Neural progenitor cell (in vitro differentiated cells): ENCODE results near the gene CMTR1. TPM values are rescaled to one million over a fixed set of nuclear protein-coding genes. Genes with fewer than 3 reads are reported as not detected.

Experiments
- DNase-seq: peaks from one replicate; pipeline ENCODE4 v3.0.0-alpha.2; 2016; ENCODE audit warnings: low spot score
- H2AFZ ChIP-seq: fragments of 200-600 bp; sonication (generic); replicated peaks from 2 replicates; pipeline ENCODE4 v1.6.1; 2016; ENCODE audit warnings: antibody characterized with exemption
- H3F3A ChIP-seq: fragments of 200-600 bp; sonication (generic); 2 replicates; pipeline ENCODE4 v1.6.1; 2016; ENCODE audit warnings: antibody characterized with exemption, low read depth
- H3K27ac ChIP-seq: fragments of 200-600 bp; sonication (generic); 2 replicates; pipeline ENCODE4 v1.5.1; 2016; ENCODE audit warnings: mild to moderate bottlenecking
- H3K27me3 ChIP-seq: fragments of 200-600 bp; sonication (generic); 2 replicates; pipeline ENCODE4 v1.6.1; 2016; ENCODE audit warnings: mild to moderate bottlenecking, moderate library complexity
- H3K36me3 ChIP-seq: fragments of 200-600 bp; sonication (generic); 2 replicates; pipeline ENCODE4 v1.5.1; 2016
- H3K4me1 ChIP-seq: fragments of 200-600 bp; sonication (generic); 2 replicates; pipeline ENCODE4 v1.6.1; 2016; ENCODE audit warnings: mixed run types
- H3K4me2 ChIP-seq: fragments of 200-600 bp; sonication (generic); 2 replicates; pipeline ENCODE4 v1.6.1; 2016
- H3K4me3 ChIP-seq: fragments of 200-600 bp; sonication (generic); 2 replicates; pipeline ENCODE4 v1.5.1; 2016
- H3K79me2 ChIP-seq: fragments of 200-600 bp; sonication (generic); 2 replicates; pipeline ENCODE4 v1.6.1; 2016; ENCODE audit warnings: low read depth
- H3K9ac ChIP-seq: fragments of 200-600 bp; sonication (generic); 2 replicates; pipeline ENCODE4 v1.6.1; 2016
- H3K9me3 ChIP-seq: fragments of 200-600 bp; sonication (generic); 2 replicates; pipeline ENCODE4 v1.5.1; 2016; ENCODE audit warnings: low read depth
- H4K20me1 ChIP-seq: fragments of 200-600 bp; sonication (generic); 2 replicates; pipeline ENCODE4 v1.6.1; 2016; ENCODE audit warnings: low read depth
- H3K27ac Mint-ChIP-seq: 3 replicates; pipeline ENCODE4 v1.8.0; 2021; ENCODE audit warnings: mixed read lengths
- H3K27me3 Mint-ChIP-seq: 2 replicates; pipeline ENCODE4 v1.8.0; 2022; ENCODE audit warnings: low read depth, mild to moderate bottlenecking, inconsistent platforms, moderate library complexity, mixed read lengths; ENCODE audit not compliant: insufficient read depth
- H3K36me3 Mint-ChIP-seq: 3 replicates; pipeline ENCODE4 v1.8.0; 2021; ENCODE audit warnings: mixed read lengths
- H3K4me1 Mint-ChIP-seq: 3 replicates; pipeline ENCODE4 v1.8.0; 2021; ENCODE audit warnings: mixed read lengths
- H3K4me3 Mint-ChIP-seq: 3 replicates; pipeline ENCODE4 v1.8.0; 2021; ENCODE audit warnings: mild to moderate bottlenecking, moderate library complexity, mixed read lengths
- H3K9me3 Mint-ChIP-seq: 3 replicates; pipeline ENCODE4 v1.8.0; 2020; ENCODE audit warnings: mixed read lengths
- CTCF ChIP-seq: fragments of 200-600 bp; sonication (generic); IDR thresholded peaks from 2 replicates; pipeline ENCODE4 v1.5.1; 2017; ENCODE audit warnings: antibody characterized with exemption, mild to moderate bottlenecking
- EZH2 ChIP-seq: fragments of 200-600 bp; sonication (generic); IDR thresholded peaks from 2 replicates; pipeline ENCODE4 v1.6.1; 2017; ENCODE audit warnings: antibody characterized with exemption, mild to moderate bottlenecking, moderate library complexity
- EZH2phosphoT487 ChIP-seq: fragments of 200-600 bp; sonication (generic); IDR thresholded peaks from 2 replicates; pipeline ENCODE4 v1.6.1; 2017; ENCODE audit warnings: antibody characterized with exemption
- total RNA-seq: library from RNA; depleted of rRNA; stranded (reverse); fragments of >200 nt; gene quantifications from 2 replicates; pipeline ENCODE4 v1.2.3, GENCODE V29; 2015; ENCODE audit warnings: low replicate concordance

CMTR1 gene
- total RNA-seq, 1 donor from 2014 or later, result 35.4 TPM

- Histone ChIP-seq H3K79me2 (peaks cover 4% of the 10 kb centered on the region), H3K9me3 (no peaks in the 10 kb centered on the region), H2AFZ (no peak overlapping the region), H4K20me1 (peaks cover 30% of the 10 kb centered on the region), H3K4me2 (no peak overlapping the region), H3F3A (peaks cover 5% of the 10 kb centered on the region), H3K4me1 (peaks cover 47% of the 10 kb centered on the region), H3K27me3 (no peaks in the 10 kb centered on the region), H3K9ac (no peak overlapping the region), H3K4me3 (no peak overlapping the region), H3K27ac (no peak overlapping the region), H3K36me3 (no peaks in the 10 kb centered on the region)
- Mint-ChIP-seq H3K36me3 (peaks cover 6% of the 10 kb centered on the region), H3K4me3 (peak overlapping the region; percentile 69), H3K9me3 (no peaks in the 10 kb centered on the region), H3K27ac (peak overlapping the region; percentile 89), H3K4me1 (peaks cover 60% of the 10 kb centered on the region), H3K27me3 (peaks cover 5% of the 10 kb centered on the region)
- no peak for DNase-seq
- TF ChIP-seq EZH2 (no peak), CTCF (no peak), EZH2phosphoT487 (no peak)
These were observed 56.8 kb downstream of the CMTR1 start for GRCh38 chr6:37489697-37490336.

GRCh38 chr6:37490536-37491170 is 57.6 kb downstream of the CMTR1 start:
- Histone ChIP-seq H3K36me3 (no peaks in the 10 kb centered on the region), H4K20me1 (peaks cover 30% of the 10 kb centered on the region), H3K27me3 (no peaks in the 10 kb centered on the region), H3K4me1 (peaks cover 42% of the 10 kb centered on the region), H3K27ac (no peak overlapping the region), H3F3A (peaks cover 5% of the 10 kb centered on the region), H3K4me3 (no peak overlapping the region), H3K4me2 (peak overlapping the region; percentile 35), H3K79me2 (peaks cover 4% of the 10 kb centered on the region), H3K9me3 (no peaks in the 10 kb centered on the region), H2AFZ (no peak overlapping the region), H3K9ac (no peak overlapping the region)
- Mint-ChIP-seq H3K27ac (no peak overlapping the region), H3K4me3 (no peak overlapping the region), H3K27me3 (peaks cover 5% of the 10 kb centered on the region), H3K9me3 (no peaks in the 10 kb centered on the region), H3K36me3 (peaks cover 6% of the 10 kb centered on the region), H3K4me1 (peaks cover 62% of the 10 kb centered on the region)
- no peak for DNase-seq
- TF ChIP-seq EZH2 (no peak), EZH2phosphoT487 (no peak), CTCF (no peak)

GRCh38 chr6:37491171-37491829 is 58.3 kb downstream of the CMTR1 start:
- Histone ChIP-seq H3K27ac (no peak overlapping the region), H3K9me3 (no peaks in the 10 kb centered on the region), H3K4me2 (peak overlapping the region; percentile 35)

More at GRCh38 chr6:37491171-37491829, 58.3 kb downstream of the CMTR1 start:
- peaks cover 5% of the 10 kb centered on the region for H3K27me3 Mint-ChIP-seq
- Histone ChIP-seq H2AFZ (no peak overlapping the region), H3K79me2 (peaks cover 4% of the 10 kb centered on the region), H3F3A (peaks cover 5% of the 10 kb centered on the region), H3K9ac (no peak overlapping the region), H4K20me1 (peaks cover 30% of the 10 kb centered on the region), H3K27me3 (no peaks in the 10 kb centered on the region), H3K4me3 (no peak overlapping the region), H3K36me3 (no peaks in the 10 kb centered on the region), H3K4me1 (peaks cover 42% of the 10 kb centered on the region)
- peak overlapping the region; percentile 37 for H3K27ac Mint-ChIP-seq
- no peak for DNase-seq
- TF ChIP-seq CTCF (no peak), EZH2phosphoT487 (no peak), EZH2 (no peak)
- peaks cover 6% of the 10 kb centered on the region for H3K36me3 Mint-ChIP-seq
- peaks cover 60% of the 10 kb centered on the region for H3K4me1 Mint-ChIP-seq
- no peaks in the 10 kb centered on the region for H3K9me3 Mint-ChIP-seq
- no peak overlapping the region for H3K4me3 Mint-ChIP-seq
